K562 (cell line): ENCODE data around the gene TEX14. TPM values are rescaled to one million over a fixed set of nuclear protein-coding genes. Genes with fewer than 3 reads are reported as not detected.

Source experiments
- ATF1 ChIP-seq, 2 experiments: fragments of 450-650 bp in 1 of 2; IDR thresholded peaks; 2 replicates each; pipeline ENCODE4 v1.6.1; 2016; ENCODE audit warnings: missing compliant biosample characterization in 1 of 2, missing genetic modification characterization in 1 of 2
- BRD4 ChIP-seq: fragments of 200-600 bp; sonication (generic); IDR thresholded peaks from 2 replicates; pipeline ENCODE4 v1.6.1; 2017; ENCODE audit warnings: inconsistent platforms
- DPF2 ChIP-seq: fragments of 450-650 bp; IDR thresholded peaks from 2 replicates; pipeline ENCODE4 v1.6.1; 2016
- ELF4 ChIP-seq: fragments of 450-650 bp; formaldehyde crosslinking; IDR thresholded peaks from 2 replicates; pipeline ENCODE4 v1.4.0; 2022; ENCODE audit warnings: missing genetic modification characterization
- FOXA1 ChIP-seq: fragments of 450-650 bp; IDR thresholded peaks from 2 replicates; pipeline ENCODE4 v1.6.1; 2016; ENCODE audit warnings: mild to moderate bottlenecking, borderline replicate concordance
- FOXM1 ChIP-seq, 2 experiments: fragments of 450-650 bp in 1 of 2; sonication (generic) in 1 of 2; formaldehyde crosslinking in 1 of 2; IDR thresholded peaks; 2 replicates each; pipeline versions ENCODE4 v1.6.1 to v1.9.0; 2017 to 2022; ENCODE audit warnings: low read depth in 2 of 2, mild to moderate bottlenecking in 2 of 2, missing genetic modification reagents in 1 of 2, moderate library complexity in 1 of 2
- KDM1A ChIP-seq, 2 experiments: fragments of 450-650 bp; IDR thresholded peaks; 2 replicates each; pipeline ENCODE4 v1.6.1; 2016; ENCODE audit warnings: mild to moderate bottlenecking in 2 of 2
- MAZ ChIP-seq, 2 experiments: fragments of 450-650 bp in 1 of 2; sonication (generic) in 1 of 2; formaldehyde crosslinking; IDR thresholded peaks in 1 of 2; conservative IDR thresholded peaks in 1 of 2; 2 replicates each; pipeline versions ENCODE4 v1.4.0 to v1.5.0; 2020; ENCODE audit warnings: mild to moderate bottlenecking in 1 of 2, missing genetic modification reagents in 1 of 2
- MIER1 ChIP-seq: fragments of 450-650 bp; IDR thresholded peaks from 2 replicates; pipeline ENCODE4 v1.6.1; 2016; ENCODE audit warnings: antibody characterized with exemption, mild to moderate bottlenecking, low read depth
- MTA3 ChIP-seq: fragments of 450-650 bp; formaldehyde crosslinking; IDR thresholded peaks from 2 replicates; pipeline ENCODE4 v1.6.1; 2017; ENCODE audit warnings: mild to moderate bottlenecking, borderline replicate concordance
- NFE2L1 ChIP-seq: fragments of 450-650 bp; IDR thresholded peaks from 2 replicates; pipeline ENCODE4 v1.6.1; 2016; ENCODE audit warnings: missing genetic modification characterization, low read depth, mild to moderate bottlenecking, missing compliant biosample characterization, moderate library complexity, borderline replicate concordance
- POLR2AphosphoS5 ChIP-seq: IDR thresholded peaks from 2 replicates; pipeline ENCODE4 v1.6.1; 2011; ENCODE audit warnings: mild to moderate bottlenecking, low read depth, low read length, moderate library complexity; ENCODE audit not compliant: control insufficient read depth, insufficient read depth
- SMARCA5 ChIP-seq: fragments of 450-650 bp; IDR thresholded peaks from 2 replicates; pipeline ENCODE4 v1.6.1; 2016
- TFAM ChIP-seq: fragments of 250-450 bp; sonication (Bioruptor Pico); conservative IDR thresholded peaks from 2 replicates; pipeline ENCODE4 v1.5.0; 2021; ENCODE audit warnings: mild to moderate bottlenecking, moderate library complexity
- ZNF133 ChIP-seq: fragments of 250-450 bp; sonication (Bioruptor Pico); IDR thresholded peaks from 2 replicates; pipeline ENCODE4 v1.4.0; 2020; ENCODE audit warnings: mild to moderate bottlenecking
- ZNF551 ChIP-seq: fragments of 250-450 bp; sonication (Bioruptor Pico); IDR thresholded peaks from 2 replicates; pipeline ENCODE4 v1.5.0; 2021; ENCODE audit warnings: mild to moderate bottlenecking, moderate library complexity
- polyA plus RNA-seq, 8 experiments: library from polyadenylated mRNA; depleted of rRNA in 4 of 8; stranded (reverse) in 5 of 8; unstranded in 3 of 8; fragments of >200 nt; fragmentation: Nextera tagmentation in 2 of 8; fragmentation: Illumina TruSeq in 1 of 8; extraction: Ambion mirVana in 2 of 8; extraction: Trizol in 1 of 8; gene quantifications; 2 replicates each; pipeline versions ENCODE4 v1.2.1 to v1.2.3, GENCODE V29; 2011 to 2014; ENCODE audit warnings: inconsistent platforms in 1 of 8, missing spikeins in 1 of 8
- total RNA-seq, 7 experiments: library from RNA; depleted of rRNA in 6 of 7; stranded (reverse); fragments of >200 nt in 6 of 7; fragmentation: Illumina TruSeq in 2 of 7; extraction: Trizol in 2 of 7; gene quantifications; 2 replicates each; pipeline versions ENCODE4 v1.2.1 to v1.2.3, GENCODE V29; 2011 to 2021; ENCODE audit warnings: low replicate concordance in 1 of 7
- TF ChIP-seq, protein P1 (sequence below): fragments of 450-650 bp; IDR thresholded peaks from 2 replicates; pipeline ENCODE4 v1.6.1; 2016; ENCODE audit warnings: mild to moderate bottlenecking, moderate library complexity

TEX14 gene
- total and polyA plus RNA-seq, 9 of the 15 experiments (the other 6 are each of a cell fraction or from before 2014, with no cell fraction given), result 0.05 to 0.12 (median 0.09) TPM; not detected in 1

DNA sequence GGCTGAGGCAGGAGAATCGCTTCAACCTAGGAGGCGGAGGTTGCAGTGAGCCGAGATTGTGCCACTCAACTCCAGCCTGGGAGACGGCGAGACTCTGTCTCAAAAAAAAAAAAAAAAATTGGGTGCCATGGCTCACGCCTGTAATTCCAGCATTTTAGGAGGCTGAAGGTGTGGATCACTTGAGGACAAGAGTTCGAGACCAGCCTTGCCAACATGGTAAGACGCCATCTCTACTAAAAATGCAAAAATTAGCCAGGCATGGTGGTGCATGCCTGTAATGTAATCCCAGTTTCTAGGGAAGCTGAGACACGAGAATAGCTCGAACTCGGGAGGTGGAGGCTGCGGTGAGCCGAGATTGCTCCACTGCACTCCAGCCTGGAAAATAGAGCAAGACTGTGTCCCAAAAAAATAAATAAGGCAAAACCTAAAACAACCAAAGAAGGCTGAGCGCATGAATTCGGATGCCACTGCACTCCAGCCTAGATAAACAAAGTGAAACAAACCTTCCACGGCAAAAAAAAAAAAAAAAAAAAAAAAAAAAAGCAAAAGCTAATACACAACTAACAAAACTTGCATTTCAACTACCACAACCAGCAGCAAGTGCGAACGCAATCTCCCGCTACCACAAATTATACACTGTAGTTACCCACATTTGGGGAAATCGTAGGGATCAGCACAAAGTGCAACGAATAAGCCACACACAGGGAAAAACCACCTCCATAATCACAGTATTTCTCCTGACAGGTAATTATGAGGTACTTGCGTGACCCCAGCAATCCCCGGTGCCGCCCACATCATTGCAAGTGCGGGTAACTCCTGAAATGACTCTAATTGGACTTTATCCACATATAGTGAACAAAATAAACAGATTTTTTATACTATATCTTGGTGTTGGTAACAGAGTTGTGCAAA lies 25.6 kb downstream of the TEX14 start (continued):
- TF ChIP-seq MTA3 (no peak), MAZ (CRISPR knock-in tag; conservative IDR thresholded peaks at IDR 0.05 in 1 of 2, IDR thresholded peaks at IDR 0.05 in 1 of 2) (no peak), NFE2L1 (no peak), MIER1 (no peak), TFAM (CRISPR knock-in tag) (no peak), FOXA1 (no peak), ZNF551 (CRISPR knock-in tag) (no peak), SMARCA5 (no peak), ELF4 (CRISPR knock-in tag) (peak; percentile 66), ZNF133 (CRISPR knock-in tag) (no peak), DPF2 (no peak), ATF1 (CRISPR knock-in tag; IDR thresholded peaks at IDR 0.05) (no peak), ATF1 (tag; IDR thresholded peaks at IDR 0.05) (no peak), POLR2AphosphoS5 (peak; percentile 99), FOXM1 (IDR thresholded peaks at IDR 0.05; ENCODE audit: low read depth) (no peak), FOXM1 (CRISPR knock-in tag; IDR thresholded peaks at IDR 0.05; ENCODE audit: low read depth) (no peak), KDM1A (IDR thresholded peaks at IDR 0.05) (no peak), BRD4 (no peak)
- TF ChIP-seq, protein P1, sequence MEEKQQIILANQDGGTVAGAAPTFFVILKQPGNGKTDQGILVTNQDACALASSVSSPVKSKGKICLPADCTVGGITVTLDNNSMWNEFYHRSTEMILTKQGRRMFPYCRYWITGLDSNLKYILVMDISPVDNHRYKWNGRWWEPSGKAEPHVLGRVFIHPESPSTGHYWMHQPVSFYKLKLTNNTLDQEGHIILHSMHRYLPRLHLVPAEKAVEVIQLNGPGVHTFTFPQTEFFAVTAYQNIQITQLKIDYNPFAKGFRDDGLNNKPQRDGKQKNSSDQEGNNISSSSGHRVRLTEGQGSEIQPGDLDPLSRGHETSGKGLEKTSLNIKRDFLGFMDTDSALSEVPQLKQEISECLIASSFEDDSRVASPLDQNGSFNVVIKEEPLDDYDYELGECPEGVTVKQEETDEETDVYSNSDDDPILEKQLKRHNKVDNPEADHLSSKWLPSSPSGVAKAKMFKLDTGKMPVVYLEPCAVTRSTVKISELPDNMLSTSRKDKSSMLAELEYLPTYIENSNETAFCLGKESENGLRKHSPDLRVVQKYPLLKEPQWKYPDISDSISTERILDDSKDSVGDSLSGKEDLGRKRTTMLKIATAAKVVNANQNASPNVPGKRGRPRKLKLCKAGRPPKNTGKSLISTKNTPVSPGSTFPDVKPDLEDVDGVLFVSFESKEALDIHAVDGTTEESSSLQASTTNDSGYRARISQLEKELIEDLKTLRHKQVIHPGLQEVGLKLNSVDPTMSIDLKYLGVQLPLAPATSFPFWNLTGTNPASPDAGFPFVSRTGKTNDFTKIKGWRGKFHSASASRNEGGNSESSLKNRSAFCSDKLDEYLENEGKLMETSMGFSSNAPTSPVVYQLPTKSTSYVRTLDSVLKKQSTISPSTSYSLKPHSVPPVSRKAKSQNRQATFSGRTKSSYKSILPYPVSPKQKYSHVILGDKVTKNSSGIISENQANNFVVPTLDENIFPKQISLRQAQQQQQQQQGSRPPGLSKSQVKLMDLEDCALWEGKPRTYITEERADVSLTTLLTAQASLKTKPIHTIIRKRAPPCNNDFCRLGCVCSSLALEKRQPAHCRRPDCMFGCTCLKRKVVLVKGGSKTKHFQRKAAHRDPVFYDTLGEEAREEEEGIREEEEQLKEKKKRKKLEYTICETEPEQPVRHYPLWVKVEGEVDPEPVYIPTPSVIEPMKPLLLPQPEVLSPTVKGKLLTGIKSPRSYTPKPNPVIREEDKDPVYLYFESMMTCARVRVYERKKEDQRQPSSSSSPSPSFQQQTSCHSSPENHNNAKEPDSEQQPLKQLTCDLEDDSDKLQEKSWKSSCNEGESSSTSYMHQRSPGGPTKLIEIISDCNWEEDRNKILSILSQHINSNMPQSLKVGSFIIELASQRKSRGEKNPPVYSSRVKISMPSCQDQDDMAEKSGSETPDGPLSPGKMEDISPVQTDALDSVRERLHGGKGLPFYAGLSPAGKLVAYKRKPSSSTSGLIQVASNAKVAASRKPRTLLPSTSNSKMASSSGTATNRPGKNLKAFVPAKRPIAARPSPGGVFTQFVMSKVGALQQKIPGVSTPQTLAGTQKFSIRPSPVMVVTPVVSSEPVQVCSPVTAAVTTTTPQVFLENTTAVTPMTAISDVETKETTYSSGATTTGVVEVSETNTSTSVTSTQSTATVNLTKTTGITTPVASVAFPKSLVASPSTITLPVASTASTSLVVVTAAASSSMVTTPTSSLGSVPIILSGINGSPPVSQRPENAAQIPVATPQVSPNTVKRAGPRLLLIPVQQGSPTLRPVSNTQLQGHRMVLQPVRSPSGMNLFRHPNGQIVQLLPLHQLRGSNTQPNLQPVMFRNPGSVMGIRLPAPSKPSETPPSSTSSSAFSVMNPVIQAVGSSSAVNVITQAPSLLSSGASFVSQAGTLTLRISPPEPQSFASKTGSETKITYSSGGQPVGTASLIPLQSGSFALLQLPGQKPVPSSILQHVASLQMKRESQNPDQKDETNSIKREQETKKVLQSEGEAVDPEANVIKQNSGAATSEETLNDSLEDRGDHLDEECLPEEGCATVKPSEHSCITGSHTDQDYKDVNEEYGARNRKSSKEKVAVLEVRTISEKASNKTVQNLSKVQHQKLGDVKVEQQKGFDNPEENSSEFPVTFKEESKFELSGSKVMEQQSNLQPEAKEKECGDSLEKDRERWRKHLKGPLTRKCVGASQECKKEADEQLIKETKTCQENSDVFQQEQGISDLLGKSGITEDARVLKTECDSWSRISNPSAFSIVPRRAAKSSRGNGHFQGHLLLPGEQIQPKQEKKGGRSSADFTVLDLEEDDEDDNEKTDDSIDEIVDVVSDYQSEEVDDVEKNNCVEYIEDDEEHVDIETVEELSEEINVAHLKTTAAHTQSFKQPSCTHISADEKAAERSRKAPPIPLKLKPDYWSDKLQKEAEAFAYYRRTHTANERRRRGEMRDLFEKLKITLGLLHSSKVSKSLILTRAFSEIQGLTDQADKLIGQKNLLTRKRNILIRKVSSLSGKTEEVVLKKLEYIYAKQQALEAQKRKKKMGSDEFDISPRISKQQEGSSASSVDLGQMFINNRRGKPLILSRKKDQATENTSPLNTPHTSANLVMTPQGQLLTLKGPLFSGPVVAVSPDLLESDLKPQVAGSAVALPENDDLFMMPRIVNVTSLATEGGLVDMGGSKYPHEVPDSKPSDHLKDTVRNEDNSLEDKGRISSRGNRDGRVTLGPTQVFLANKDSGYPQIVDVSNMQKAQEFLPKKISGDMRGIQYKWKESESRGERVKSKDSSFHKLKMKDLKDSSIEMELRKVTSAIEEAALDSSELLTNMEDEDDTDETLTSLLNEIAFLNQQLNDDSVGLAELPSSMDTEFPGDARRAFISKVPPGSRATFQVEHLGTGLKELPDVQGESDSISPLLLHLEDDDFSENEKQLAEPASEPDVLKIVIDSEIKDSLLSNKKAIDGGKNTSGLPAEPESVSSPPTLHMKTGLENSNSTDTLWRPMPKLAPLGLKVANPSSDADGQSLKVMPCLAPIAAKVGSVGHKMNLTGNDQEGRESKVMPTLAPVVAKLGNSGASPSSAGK, result no peak
